ENCODE data around the gene PRKAG3.

PRKAG3 gene

DNA sequence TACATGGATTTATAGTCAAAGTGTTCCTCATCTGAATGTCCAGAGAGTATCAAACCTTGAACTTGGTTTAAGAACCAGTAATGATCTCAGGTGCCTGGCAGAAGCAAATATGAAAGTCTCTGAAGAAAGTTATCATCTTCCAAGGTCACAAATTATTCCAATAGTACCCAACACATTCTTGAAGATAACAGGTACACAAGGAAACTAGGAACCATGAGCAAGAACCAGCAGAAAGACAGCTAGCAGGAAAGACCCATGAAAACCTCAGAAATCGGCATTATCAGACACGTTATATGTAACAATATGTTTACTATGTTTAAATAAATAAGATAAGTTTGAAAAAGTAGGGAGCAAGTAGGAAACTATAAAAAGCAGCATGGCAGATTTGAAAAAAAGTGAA lies 5.9 kb upstream of the PRKAG3 start:
- DNase-seq = no peak

DNA sequence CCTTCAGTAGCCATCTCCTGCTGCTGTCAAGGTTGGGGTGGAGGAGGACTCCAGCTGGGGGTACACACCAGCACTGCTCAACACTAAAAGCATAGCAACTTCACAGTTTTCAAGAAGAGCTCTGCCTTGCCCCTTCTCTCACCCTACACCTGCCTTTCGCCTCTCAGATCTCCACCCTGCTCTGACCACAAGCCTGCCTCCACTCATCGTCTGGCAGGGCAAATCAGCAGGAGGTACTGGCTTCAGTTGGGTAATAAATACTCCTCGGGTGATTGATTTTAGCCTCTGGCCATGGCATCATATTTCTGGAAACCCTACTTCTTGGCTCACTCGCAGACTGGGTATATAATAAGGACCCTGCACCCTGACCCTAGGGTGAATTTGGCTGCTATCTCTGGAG lies 3.1 kb upstream of the PRKAG3 start:
- DNase-seq = no peak

DNA sequence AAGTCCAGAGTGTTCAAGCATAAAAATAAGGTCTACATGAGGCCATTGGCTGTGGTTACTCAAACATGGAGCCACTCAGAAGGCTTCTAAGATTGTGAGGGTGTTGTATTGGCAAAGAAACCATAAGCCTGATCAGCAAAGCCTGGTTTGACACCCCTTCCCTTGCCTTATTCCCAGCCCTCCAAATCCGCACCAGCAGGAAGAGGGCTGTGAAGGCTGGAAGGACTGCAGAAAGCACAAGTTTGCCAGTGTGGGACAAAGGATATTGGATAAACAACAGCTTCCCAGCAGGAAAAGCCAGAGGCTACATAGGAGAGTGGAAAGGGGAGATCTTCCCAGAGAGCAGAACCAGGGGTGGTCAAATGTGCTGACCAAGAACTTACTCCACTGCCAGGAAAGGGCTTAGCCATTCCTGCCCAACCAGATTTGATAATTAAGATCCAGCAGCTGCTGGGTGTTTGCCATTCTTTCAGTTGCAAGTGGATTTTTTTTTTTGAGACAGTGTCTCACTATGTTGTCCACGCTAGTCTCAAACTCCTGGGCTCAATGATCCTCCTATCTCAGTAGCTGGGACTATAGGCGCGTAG lies 1.5 kb upstream of the PRKAG3 start:
- DNase-seq = no peak

DNA sequence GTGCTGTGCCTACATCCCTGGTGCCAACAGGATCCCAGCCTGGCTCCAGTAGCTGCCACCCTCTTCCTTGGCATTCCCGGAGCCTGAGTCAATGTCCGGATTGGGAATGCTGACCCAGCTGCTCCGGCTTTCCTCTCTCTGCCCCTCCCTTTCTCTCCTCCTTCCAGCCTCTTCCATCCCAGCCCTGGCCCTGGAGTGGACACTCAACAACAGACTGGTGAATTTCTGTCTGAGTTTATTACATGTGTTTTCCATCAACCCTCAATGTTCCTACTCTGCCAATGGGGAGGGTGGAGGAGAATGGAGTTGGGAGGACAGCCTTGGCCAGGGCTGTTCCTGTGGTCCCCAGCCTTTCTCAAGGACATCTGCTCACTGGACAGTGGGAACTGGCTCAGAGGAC lies 917 bp upstream of the PRKAG3 start:
- no peak for DNase-seq

DNA sequence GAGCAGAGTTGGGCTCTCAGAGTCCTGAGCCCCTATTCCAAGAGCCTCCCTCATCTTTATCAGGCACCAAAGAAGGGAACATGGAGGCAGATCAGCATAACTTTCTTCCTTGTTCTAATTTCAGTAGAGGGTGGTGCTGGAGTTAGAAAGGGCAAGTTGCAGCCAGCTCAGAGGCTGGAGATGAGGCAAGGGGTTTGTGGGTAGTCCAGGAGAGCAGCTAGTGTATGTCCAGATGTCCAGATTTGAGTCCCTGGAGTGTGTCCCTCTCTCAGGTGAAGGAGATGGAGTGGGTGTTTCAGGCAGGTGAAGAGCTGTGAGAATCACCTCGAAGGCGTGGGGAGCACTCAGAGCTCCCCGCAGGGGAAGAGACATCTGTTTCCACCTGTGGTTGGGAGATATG lies 478 bp upstream of the PRKAG3 start:
- DNase-seq = no peak

DNA sequence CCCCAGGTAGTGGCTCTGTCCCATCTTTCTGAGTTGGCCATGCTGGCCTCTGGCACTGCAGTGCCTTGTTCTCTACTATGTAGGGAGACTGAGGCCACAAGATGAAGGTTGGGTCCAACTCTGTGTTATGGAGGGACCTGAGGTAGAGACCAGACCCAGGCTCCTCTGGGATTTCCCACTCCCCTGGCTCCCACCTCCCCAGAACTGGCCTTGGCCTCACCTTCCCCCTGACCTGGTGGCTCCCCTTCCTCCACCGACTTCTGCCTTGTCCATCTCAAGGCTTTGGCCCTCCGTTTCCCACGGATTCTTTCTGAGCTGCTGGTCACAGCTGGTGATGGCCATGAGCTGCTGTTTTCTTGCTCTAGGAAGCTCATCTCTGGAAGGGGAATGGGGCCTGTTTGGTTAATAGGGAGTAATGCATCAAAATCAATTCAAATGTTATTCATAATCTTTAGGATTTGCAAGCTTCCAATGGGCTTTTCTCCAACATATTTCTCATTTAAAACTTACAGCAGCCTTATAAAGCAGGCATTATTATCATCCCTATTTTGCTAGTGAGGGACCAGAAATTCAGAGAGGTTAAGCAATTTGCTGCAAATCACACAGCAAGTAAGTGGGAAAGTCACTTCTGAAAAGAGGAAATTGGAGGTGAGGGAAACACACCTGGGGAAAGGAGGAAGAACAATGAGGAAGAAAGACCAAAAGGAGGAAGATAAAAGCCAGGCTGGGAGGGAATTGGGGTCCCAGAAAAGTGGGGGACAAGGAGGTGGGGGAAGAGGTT lies 887 bp downstream of the PRKAG3 start:
- DNase-seq = no peak

DNA sequence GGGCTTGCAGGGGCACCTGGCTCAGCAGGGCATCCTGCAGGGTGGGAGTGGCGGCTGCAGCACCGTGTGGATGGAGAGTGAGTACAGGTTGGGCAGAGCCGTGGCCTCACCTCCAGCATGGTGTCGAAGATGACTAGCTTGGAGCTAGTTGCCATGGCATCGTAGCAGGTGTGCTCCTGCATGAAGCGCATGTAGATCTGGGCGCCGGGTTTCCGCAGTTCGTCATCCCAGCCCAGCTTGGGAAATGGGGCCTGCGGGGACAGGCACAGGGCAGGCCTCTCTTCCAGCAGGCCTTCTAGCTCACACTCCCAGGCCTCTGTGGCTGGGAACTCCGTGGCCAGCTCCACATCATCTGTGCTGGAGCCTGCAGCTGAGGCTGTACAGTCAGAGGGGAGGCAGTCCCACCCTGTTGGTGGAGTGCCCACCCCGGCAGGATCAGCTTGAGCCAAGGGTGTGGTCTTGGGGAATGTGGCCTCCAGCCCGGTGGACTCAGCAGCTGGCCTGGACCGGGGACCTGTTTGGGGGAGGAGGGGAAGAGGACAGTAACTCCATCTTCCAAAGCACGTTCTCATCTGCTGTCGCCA lies 1.6 kb downstream of the PRKAG3 start:
- DNase-seq = no peak

DNA sequence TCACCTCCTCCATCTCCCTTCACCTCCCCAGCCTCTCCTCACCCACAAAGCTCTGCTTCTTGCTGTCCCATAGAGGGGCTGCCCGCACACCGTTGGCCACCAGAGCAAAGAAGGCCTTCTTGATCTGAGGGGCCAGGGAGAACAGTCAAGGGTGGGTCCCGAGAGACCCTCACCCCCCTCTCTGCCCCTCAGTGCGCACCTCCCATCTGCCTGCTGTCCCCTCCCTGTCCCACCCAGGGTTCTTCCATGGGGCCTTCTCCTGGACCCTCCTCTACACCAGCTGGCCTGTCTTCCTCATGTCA lies 3.2 kb downstream of the PRKAG3 start:
- no peak for DNase-seq

DNA sequence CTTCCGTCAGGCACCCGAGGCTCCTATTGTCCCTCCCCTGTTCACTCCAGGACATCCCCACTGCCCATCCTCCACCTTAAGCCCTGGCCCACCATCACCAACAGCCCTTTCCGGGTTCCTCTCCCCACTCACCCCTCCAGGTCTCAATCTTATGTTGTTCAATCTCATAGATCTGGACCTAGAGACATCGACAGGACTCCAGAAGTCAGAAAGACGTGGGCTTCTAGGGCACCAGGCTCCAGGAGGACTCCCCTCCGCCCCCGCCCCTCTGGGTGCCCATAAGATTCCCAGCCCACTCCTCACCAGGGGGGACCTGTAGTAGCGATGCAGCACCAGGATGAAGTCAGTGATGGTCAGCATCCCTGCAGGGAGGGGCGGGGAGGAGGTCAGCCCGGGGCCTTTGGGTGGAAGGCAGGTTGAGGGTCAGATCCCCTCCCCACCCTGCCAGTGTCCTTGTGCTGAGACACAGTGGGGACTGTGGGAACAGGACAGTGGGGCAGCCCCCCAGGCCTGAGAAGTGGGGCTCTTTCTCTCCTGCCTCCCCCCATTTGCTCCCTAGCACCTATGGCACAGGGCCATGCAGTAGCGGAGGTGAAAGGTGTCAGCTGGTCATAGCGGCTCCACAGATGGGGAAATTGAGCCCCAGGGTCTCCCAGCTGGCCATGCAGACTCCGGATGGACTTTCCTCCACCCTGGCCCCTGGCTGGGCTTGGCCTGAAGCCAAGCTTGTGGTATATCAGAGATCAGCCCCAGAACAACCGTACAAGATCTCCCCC lies 3.7 kb downstream of the PRKAG3 start:
- DNase-seq = no peak

DNA sequence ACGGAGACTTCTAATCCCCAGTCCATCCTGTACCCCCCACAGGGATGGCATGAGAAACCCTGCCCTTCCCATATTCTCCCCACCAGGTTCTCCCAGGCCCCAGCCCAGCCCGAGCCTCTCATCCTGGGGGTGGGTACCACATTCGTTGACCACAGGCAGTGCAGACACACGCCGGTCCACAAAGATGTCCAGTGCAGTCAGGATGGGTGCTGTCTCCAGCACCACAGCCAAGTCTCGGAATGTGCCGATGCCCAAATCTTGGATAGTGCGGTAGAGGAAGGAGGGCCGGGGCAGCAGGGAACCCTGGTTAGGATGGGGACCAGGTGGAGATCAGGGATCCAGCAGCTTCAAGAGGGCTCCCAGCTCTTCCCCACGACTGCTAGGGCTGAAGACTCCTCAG lies 4.8 kb downstream of the PRKAG3 start:
- no peak for DNase-seq

DNA sequence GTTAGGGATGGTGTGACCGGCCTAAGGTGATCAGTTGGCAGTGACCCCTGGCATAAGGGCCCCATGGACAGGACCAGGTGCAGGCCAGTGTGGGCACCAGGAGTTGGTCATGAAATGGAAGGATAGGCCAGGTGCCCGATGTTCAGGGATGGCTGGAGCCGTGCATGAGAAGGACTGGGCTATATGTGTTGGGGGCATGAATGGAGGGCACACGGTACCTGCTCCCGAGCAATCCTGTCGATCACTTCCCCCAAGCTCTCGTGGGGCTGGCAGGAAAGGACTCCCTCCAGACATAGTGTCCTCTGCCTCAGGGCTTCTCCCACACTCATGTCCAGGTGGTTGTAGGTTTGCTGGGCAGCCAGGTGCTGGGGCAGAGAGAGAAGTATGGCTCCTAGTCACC lies 7.6 kb downstream of the PRKAG3 start:
- no peak for DNase-seq

DNA sequence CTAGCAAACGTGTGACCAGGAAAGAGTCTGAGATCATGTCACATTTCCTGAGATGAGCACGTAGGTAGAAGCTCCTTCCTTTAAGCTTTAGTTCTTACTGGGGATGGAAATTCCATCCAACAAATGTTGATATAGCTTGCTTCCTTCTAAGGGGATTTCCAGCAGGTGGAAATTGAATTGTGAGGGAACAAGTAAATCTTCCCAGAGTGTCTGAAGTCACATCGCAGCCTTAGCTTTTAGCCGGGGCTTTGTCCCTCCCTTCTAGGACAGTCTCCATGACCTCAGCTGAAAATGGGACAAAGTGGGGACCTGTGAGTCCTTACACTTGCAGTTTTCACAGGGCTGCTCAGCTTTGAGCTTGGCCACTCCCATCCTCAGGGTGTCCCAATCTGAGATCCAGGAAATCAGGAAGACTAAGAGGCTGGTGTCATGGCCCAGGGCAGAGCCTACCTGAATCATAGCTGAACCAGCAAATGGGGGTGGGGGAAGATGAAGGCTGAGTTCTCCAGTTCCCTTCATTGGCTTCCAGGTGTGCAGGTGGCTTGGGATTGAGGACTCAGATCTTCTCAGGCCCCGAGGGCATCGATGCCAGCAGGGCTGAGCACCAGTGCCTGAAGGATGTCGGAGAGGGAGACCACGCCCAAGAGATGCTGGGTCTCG lies 8.3 kb downstream of the PRKAG3 start:
- DNase-seq = no peak

DNA sequence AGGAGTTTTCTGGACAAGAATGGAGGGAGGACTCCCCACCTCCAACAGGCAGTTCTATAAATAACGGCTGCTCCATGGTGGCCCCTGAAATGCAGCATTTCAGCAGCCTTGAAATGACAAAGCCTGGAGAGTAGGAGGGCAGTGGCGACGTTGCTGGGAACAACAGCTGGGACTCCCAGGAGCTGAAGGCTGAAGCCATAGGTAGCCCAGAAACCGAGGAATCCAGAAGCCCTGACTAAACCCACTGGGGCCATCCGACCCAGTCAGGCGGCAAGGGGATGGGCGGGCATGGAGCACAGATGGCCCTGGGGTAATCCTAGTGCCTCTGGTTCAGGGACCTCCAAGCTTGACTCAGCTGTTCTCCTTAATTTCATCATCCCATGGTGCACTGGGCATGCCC lies 9.0 kb downstream of the PRKAG3 start:
- DNase-seq = no peak

DNA sequence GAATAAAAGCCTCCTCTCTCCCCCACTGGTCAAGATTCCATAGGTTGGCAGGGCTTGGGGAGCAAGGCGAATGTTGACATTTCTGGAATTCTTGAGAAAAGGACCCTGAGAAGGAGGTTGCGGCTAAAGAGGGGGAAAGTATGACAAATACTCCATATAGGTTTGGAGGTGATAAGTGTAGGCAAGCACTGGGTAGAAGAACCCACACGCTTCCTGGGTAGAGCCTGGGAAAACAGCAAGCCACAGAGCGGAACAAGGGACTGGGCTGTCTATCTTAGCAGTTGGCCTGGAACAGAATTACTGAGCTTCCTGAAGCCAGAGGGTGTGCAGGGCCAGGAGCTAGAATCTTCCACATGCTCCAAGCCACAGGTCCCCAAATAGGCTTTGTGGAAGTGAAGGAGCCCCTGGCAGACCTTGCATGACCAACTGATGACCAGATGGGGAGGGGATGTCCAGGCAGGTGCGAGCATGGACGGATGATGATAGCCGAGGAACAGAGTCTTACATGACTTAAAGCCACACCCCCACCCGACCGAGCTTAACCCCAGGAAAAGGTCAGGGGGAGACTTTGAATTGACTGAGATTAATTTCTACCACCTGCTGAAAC lies 9.9 kb downstream of the PRKAG3 start:
- no peak for DNase-seq

DNA sequence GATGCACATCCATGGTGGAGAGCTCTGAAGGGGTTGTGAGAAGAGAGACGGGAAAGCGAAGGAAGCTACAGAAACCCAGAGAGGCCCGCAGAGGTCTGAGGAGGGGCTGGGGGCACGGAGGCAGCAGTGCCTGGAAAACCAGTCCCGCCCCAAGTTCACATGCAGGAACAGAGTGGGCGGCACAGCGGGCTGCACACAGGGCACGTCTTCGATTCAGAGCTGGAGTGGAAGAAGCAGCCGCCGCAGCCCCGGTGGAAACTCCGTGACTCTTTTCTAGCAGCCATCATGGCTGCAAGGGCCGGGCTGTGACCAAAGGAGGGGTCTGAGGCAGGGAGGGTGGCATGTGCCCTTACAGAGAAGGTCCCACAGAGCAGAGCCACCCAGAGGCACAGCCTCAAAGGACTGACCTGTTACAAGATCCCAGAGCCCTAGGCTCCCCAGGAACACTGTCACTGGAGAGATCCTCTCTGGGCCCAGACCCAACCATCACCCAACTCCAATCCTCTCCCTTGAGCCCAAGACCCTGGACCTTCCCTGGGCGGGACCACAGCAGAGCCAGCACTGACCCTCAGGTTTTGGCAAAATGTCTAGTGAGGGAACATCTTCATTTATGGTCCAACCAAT lies 10.7 kb downstream of the PRKAG3 start:
- no peak for DNase-seq

DNA sequence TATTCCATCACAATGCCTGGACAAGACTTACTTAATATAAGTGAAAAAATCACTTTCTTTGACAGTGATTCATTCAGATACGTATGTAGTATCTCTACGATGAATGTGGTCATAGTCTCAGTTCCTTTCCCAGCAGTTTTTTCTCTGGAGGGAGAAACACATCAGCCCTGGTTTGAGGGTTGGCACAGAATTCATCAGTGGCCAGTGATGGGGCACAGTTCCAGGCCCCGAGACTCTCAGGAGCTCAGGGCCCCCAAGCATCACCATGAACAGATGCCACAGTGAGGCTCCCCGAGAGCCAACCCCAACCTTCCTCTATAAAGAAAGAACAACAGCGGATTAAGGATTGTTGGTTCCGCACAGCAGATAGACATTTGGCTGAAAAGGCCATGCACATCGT lies 12.5 kb downstream of the PRKAG3 start:
- no peak for DNase-seq

DNA sequence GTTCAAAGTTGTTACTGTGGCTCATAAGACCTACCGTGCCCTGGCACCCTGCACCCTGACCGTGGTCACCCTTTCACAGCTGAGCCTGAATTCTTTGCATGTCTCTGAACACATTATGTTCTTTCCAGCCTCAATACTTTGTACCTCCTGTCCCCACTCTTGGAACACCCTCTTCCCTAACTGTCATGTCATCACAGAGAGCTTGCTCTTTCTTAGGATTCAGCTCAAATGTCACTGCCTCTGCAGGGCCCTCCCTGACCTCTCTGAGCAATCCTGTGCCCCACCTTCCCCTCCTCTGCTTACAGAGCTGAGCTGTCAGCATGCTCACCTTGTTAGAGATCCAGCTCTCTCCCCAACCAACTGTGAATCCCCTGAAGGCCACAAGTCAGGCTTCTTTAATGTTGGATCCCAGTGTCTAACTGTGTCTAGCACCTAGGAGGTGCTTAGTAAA lies 15.0 kb downstream of the PRKAG3 start:
- no peak for DNase-seq

DNA sequence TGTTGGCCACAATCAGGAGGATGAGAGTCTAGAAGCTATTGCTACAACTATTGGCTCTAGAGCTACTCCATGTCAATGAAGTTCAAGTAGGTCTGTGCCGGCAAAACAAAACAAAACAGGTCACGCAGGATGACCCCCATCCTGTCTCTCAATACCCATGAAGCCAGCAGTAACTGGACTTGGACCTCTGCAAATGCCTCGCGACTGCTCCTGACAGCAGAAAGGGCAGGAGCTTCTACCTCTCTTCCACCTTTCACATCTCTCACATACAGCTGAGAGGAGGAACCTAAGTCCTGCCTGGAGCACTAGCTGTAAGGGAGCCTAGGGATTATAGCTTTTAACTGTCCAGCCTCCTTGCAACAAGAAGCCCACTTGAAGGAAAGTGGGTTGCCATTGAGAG lies 16.0 kb downstream of the PRKAG3 start:
- no peak for DNase-seq

DNA sequence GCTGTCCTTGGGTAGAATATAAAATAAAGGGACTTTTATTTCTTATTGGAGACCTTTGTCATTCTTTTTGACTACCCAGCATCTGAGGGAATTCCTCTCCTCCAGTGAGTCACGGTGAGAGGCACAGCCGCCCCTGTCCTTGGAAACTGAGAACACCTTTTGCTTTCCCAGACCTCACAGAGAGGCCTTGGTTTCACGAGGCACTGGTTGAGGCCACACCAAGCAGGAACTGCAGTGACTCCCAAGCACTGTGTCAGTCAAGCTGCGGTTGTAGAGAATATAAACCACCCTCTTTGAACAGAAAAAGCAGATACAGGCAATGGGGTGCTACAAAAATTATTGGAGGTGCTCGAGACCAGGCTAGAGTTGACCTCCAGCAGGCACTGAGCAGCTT lies 16.4 kb downstream of the PRKAG3 start:
- no peak for DNase-seq

DNA sequence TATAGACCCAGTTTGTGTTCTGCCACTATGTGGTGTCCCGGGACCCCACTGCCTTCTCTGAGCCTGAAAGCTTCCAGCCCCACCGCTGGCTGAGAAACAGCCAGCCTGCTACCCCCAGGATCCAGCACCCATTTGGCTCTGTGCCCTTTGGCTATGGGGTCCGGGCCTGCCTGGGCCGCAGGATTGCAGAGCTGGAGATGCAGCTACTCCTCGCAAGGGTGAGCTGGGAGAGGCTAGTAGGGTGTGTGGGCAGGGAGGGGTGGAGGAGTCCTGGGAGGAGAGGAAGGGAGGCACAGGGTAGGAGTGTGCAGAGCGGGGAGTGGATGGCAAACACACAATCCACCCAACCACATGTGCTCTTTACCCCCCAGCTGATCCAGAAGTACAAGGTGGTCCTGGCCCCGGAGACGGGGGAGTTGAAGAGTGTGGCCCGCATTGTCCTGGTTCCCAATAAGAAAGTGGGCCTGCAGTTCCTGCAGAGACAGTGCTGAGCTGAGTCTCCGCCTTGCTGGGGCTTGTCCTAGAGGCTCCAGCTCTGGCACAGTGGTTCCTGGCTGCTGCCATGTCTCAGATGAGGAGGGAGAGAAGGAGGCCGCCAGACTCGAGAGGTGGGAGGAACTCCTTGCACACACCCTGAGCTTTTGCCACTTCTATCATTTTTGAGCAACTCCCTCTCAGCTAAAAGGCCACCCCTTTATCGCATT lies 16.9 kb downstream of the PRKAG3 start:
- no peak for DNase-seq

DNA sequence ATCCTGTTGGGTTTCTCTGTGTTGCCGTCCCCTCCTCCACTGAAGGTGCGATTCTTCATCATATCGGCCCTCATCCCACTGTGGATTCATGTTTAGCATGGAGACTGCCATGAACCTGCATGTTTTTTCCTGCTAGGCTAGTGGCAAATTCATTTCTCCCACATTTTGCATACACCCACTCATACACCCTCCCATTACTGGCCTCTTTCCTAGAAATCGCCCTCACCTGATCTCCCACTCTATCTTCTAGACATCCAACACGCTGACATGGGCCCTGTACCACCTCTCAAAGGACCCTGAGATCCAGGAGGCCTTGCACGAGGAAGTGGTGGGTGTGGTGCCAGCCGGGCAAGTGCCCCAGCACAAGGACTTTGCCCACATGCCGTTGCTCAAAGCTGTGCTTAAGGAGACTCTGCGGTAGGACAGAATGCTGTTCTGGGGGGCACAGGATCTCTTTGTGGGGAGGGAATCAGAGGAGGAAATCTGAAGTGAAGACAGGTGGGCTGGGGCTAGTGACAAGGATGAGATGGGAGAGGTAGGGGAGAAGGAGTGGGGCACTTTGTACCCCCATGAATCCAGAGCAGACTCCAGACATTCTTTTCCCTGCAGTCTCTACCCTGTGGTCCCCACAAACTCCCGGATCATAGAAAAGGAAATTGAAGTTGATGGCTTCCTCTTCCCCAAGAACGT lies 17.7 kb downstream of the PRKAG3 start:
- DNase-seq = no peak
